ENCODE results near the gene PTPRF.

The PTPRF gene

DNA sequence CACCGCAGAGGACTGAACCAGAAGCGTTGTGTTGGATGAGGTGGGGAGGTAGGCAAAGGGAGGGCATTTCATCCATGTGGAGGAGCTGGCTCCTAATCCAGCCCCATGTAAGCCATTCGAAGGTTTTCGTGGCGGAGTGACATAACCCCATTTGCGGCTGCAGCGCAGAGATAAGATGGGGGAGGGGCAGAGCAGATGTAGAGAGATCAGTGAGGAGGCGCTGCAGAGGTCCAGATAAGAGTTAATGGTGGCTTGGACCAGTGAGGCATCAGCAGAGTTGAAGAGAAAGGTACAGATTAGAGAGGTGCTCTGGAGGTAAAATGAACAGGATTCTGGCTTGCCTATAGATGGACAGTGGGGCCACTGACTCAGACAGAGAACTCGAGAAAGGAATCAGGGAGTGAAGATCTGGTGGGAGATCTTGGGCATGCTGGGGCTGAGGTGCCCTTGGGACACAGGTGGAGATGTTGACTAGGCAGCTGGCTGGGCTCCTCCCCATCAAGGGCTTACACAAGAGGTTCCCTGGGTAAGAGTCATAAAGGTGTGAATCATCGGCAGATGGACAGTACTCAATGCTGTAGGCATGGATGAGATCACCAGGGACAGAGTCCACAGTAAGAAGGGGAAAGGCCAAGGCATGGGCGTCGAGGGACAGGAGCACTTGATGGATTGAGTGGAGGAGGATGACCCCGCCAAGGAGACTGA lies 7.8 kb upstream of the PTPRF start:
- TF ChIP-seq, protein P1, sequence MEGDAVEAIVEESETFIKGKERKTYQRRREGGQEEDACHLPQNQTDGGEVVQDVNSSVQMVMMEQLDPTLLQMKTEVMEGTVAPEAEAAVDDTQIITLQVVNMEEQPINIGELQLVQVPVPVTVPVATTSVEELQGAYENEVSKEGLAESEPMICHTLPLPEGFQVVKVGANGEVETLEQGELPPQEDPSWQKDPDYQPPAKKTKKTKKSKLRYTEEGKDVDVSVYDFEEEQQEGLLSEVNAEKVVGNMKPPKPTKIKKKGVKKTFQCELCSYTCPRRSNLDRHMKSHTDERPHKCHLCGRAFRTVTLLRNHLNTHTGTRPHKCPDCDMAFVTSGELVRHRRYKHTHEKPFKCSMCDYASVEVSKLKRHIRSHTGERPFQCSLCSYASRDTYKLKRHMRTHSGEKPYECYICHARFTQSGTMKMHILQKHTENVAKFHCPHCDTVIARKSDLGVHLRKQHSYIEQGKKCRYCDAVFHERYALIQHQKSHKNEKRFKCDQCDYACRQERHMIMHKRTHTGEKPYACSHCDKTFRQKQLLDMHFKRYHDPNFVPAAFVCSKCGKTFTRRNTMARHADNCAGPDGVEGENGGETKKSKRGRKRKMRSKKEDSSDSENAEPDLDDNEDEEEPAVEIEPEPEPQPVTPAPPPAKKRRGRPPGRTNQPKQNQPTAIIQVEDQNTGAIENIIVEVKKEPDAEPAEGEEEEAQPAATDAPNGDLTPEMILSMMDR (IDR thresholded peaks at IDR 0.05; ENCODE audit: low read depth, low read length, missing control alignments), result no peak
- in situ Hi-C loops (cut with HindIII; ENCODE audit: low pct_ligation_motif_present, low sequenced_read_pairs), result no loop called here
- peak; percentile 57 for DNase-seq
- Histone ChIP-seq H3K27me3 (replicated peaks) (no peaks in the 10 kb centered on the region), H3K36me3 (replicated peaks) (no peaks in the 10 kb centered on the region), H3K4me3 (ENCODE audit: low read depth, low read length) (no peak overlapping the region), H3K27ac (no peak overlapping the region)

DNA sequence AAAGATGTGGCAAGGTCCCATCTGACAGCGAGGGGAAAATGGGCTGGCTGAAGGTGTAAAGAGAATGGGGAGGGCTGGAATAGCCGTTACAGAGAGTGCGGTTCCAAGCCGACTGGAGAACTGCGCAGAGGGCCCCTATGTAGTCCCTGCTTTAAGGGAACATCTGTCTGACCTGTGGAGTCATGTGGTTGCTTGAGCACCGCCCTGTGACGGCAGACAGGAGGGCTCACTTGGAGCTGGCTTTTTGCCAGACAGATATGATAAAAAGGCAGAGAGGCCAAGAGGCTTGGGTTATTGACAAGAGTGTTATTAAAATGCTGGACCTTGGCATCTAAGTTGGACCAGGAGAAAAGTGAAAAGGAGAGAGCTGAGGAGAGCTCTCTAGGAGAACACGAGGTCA lies 5.9 kb upstream of the PTPRF start:
- TF ChIP-seq, protein P1 (IDR thresholded peaks at IDR 0.05; ENCODE audit: low read depth, low read length, missing control alignments), result no peak
- H3K36me3 ChIP-seq (replicated peaks), result no peaks in the 10 kb centered on the region
- in situ Hi-C loops (cut with HindIII; ENCODE audit: low pct_ligation_motif_present, low sequenced_read_pairs), result no loop called here

DNA sequence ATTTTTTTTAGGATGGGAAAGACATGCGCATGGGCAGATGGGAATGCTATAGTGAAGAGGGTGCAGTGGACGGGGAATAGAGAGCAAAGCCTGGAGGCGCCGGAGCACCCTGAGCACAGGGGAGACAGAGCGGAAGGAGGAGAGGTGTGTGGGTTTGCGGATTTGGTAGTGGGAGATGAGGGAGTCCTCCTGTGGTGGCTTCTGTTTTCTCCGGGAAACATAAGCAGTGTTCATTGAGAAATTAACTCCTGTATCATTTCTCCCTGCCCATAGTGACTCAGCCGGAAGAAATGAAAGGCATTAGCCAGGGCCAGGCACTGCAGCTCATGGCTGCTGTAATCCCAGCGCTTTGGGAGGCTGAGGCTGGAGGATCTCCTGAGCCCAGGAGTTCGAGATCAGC lies 4.7 kb upstream of the PTPRF start:
- no peak overlapping the region for H3K27ac ChIP-seq
- TF ChIP-seq, protein P1 (IDR thresholded peaks at IDR 0.05; ENCODE audit: low read depth, low read length, missing control alignments), result no peak
- peak; percentile 49 for DNase-seq
- in situ Hi-C loops (cut with HindIII; ENCODE audit: low pct_ligation_motif_present, low sequenced_read_pairs), result no loop called here
- no peak overlapping the region for H3K4me3 ChIP-seq (ENCODE audit: low read depth, low read length)
- H3K36me3 ChIP-seq (replicated peaks), result no peaks in the 10 kb centered on the region
- H3K27me3 ChIP-seq (replicated peaks), result no peaks in the 10 kb centered on the region

More for the DNA sequence above, 5.9 kb upstream of the PTPRF start:
- Histone ChIP-seq H3K27me3 (replicated peaks) (no peaks in the 10 kb centered on the region), H3K27ac (no peak overlapping the region), H3K4me3 (ENCODE audit: low read depth, low read length) (no peak overlapping the region)
- DNase-seq, result no peak

DNA sequence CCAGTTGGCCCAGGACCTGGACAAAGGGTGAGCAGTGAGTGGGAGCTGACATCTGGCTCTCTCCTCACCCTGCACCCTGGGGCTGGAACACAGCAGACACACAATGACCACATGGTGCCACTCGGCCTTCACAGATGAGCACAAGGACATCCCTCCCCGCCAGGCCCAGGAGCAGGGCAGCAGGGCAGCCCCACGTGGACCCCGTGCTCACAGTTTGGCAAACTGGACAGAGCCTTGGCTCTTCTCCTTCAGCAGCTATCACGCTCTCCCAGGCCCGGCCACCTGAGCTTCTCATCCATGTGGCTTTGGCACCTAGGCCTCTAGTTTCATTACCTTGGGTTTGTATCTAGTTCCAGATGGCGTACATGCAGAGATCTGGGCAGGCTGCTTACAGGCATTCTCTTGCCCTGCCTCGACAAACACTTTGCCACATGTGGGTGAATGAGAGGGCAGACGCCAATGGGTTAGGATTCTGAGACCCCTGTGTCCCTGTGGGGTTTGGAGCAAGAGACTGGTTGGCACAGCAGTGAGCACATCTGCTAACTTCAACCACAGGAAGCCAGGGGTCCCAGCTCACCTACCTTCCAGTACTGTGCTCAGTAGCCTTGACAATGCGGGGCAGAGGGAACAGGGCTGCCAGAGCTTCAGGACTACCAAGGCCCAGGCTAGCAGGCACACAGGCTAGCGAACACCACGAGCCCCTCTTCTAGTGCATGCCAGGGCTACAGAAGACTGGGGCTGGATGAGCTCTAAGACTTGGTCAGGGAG lies 3.4 kb upstream of the PTPRF start:
- TF ChIP-seq, protein P1 (IDR thresholded peaks at IDR 0.05; ENCODE audit: low read depth, low read length, missing control alignments), result no peak
- no peak overlapping the region for H3K4me3 ChIP-seq (ENCODE audit: low read depth, low read length)
- in situ Hi-C loops (cut with HindIII; ENCODE audit: low pct_ligation_motif_present, low sequenced_read_pairs), result no loop called here
- DNase-seq, result no peak
- H3K36me3 ChIP-seq (replicated peaks), result no peaks in the 10 kb centered on the region
- H3K27me3 ChIP-seq (replicated peaks), result no peaks in the 10 kb centered on the region
- no peak overlapping the region for H3K27ac ChIP-seq

DNA sequence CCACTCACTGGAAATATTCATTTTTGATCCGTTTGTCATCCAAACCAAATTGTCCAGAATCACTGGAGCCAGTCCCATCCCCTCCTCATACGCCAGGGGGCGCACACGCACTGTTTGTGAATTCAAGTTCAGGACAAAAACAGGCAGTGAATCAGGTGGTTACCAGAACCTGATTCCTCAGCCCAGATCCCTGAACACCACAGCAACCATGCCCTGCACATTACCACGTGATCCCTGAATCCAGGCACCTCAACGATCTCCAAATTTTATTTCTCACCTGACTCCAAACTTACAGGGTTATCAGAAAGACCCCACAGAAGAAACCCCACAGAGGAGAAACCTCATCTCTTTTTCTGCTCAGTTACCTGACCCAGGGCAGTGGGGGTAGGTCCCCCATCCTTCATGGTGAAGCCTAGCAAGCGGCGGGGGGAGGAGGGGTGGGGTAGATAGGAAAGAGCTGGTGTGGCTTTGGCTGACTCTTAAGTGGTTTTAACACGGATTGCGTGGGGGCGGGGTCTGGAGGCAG lies 1.4 kb upstream of the PTPRF start:
- Histone ChIP-seq H3K36me3 (replicated peaks) (no peaks in the 10 kb centered on the region), H3K4me3 (ENCODE audit: low read depth, low read length) (no peak overlapping the region), H3K27me3 (replicated peaks) (no peaks in the 10 kb centered on the region), H3K27ac (no peak overlapping the region)
- peak; percentile 87 for DNase-seq
- in situ Hi-C loops (cut with HindIII; ENCODE audit: low pct_ligation_motif_present, low sequenced_read_pairs), result no loop called here
- TF ChIP-seq, protein P1 (IDR thresholded peaks at IDR 0.05; ENCODE audit: low read depth, low read length, missing control alignments), result peak; percentile 97

All from brain microvascular endothelial cell (primary cell).